Activated naive CD8-positive, alpha-beta T cell treated with anti-CD3 and anti-CD28 coated beads, Interleukin-2, amount 50 U/mL, for 24 hours (primary cell): ENCODE results near the gene PTPN23.
A peak's percentile ranks its signal among the peaks of the same experiment; 100 is the strongest.
"Not testable (repeated sequence)": the region's sequence is repeated elsewhere in the genome, so short reads cannot be mapped to it uniquely, and the experiment has no call there.

Source experiments
- ATAC-seq: fragments of 150-1000 bp; cut with Tn5 transposase; one replicate; pipeline ENCODE4 v1.10.0; 2021
- DNase-seq: peaks from one replicate; pipeline ENCODE4 v3.0.0; 2021
- H3K27ac Mint-ChIP-seq: one replicate; pipeline ENCODE4 v1.8.0; 2021; ENCODE audit warnings: mild to moderate bottlenecking, mixed read lengths
- H3K27me3 Mint-ChIP-seq: one replicate; pipeline ENCODE4 v1.8.0; 2021; ENCODE audit warnings: mixed read lengths
- H3K36me3 Mint-ChIP-seq: one replicate; pipeline ENCODE4 v1.8.0; 2021; ENCODE audit warnings: low read depth, mixed read lengths
- H3K4me1 Mint-ChIP-seq: one replicate; pipeline ENCODE4 v1.8.0; 2021; ENCODE audit warnings: mixed read lengths
- H3K4me3 Mint-ChIP-seq: one replicate; pipeline ENCODE4 v1.8.0; 2021; ENCODE audit warnings: mild to moderate bottlenecking, moderate library complexity, mixed read lengths
- H3K9me3 Mint-ChIP-seq: one replicate; pipeline ENCODE4 v1.8.0; 2021; ENCODE audit warnings: mixed read lengths

Gene PTPN23

GRCh38 chr3:47360110-47360517, 20.7 kb upstream of the PTPN23 start:
- H3K4me1 Mint-ChIP-seq = peaks cover 17% of the 10 kb centered on the region
- ATAC-seq = peak; percentile 53
- H3K4me3 Mint-ChIP-seq, H3K27me3 Mint-ChIP-seq, DNase-seq: not testable (repeated sequence)
- peak overlapping the region; percentile 49 for H3K27ac Mint-ChIP-seq
- peaks cover 16% of the 10 kb centered on the region for H3K36me3 Mint-ChIP-seq
- H3K9me3 Mint-ChIP-seq = peaks cover 30% of the 10 kb centered on the region

- Mint-ChIP-seq H3K36me3 (peaks cover 16% of the 10 kb centered on the region), H3K4me3 (no peak overlapping the region), H3K4me1 (peaks cover 17% of the 10 kb centered on the region), H3K27me3 (no peaks in the 10 kb centered on the region), H3K27ac (peak overlapping the region; percentile 78), H3K9me3 (peaks cover 30% of the 10 kb centered on the region)
- DNase-seq (no peak), ATAC-seq (no peak)
Observed at GRCh38 chr3:47362701-47363100, 18.1 kb upstream of the PTPN23 start.

- DNase-seq = no peak
Observed at GRCh38 chr3:47365213-47366153, 15.3 kb upstream of the PTPN23 start.

GRCh38 chr3:47366833-47367232, 14.0 kb upstream of the PTPN23 start:
- DNase-seq (no peak), ATAC-seq (no peak)
- Mint-ChIP-seq H3K4me1 (peaks cover 12% of the 10 kb centered on the region), H3K9me3 (peaks cover 12% of the 10 kb centered on the region), H3K27ac (no peak overlapping the region), H3K36me3 (peaks cover 6% of the 10 kb centered on the region), H3K27me3 (no peaks in the 10 kb centered on the region), H3K4me3 (no peak overlapping the region)

More at GRCh38 chr3:47365213-47366153, 15.3 kb upstream of the PTPN23 start:
- no peaks in the 10 kb centered on the region for H3K27me3 Mint-ChIP-seq
- peaks cover 12% of the 10 kb centered on the region for H3K9me3 Mint-ChIP-seq
- no peak overlapping the region for H3K4me3 Mint-ChIP-seq
- H3K27ac Mint-ChIP-seq = no peak overlapping the region
- H3K4me1 Mint-ChIP-seq = peaks cover 13% of the 10 kb centered on the region
- H3K36me3 Mint-ChIP-seq = peaks cover 6% of the 10 kb centered on the region
- ATAC-seq = no peak

- peaks cover 3% of the 10 kb centered on the region for H3K36me3 Mint-ChIP-seq
- H3K4me3 Mint-ChIP-seq = no peak overlapping the region
- H3K4me1 Mint-ChIP-seq = peaks cover 6% of the 10 kb centered on the region
- ATAC-seq = no peak
- H3K27me3 Mint-ChIP-seq = no peaks in the 10 kb centered on the region
- H3K27ac Mint-ChIP-seq = no peak overlapping the region
- peaks cover 6% of the 10 kb centered on the region for H3K9me3 Mint-ChIP-seq
- no peak for DNase-seq
Observed at GRCh38 chr3:47367631-47368030, 13.2 kb upstream of the PTPN23 start.

GRCh38 chr3:47370020-47370419, 10.8 kb upstream of the PTPN23 start:
- H3K4me3 Mint-ChIP-seq, ATAC-seq, H3K27ac Mint-ChIP-seq, H3K9me3 Mint-ChIP-seq, H3K4me1 Mint-ChIP-seq, DNase-seq, H3K27me3 Mint-ChIP-seq, H3K36me3 Mint-ChIP-seq: not testable (repeated sequence)

- DNase-seq = peak; percentile 51
- no peaks in the 10 kb centered on the region for H3K9me3 Mint-ChIP-seq
- no peak overlapping the region for H3K27ac Mint-ChIP-seq
- no peaks in the 10 kb centered on the region for H3K27me3 Mint-ChIP-seq
- no peaks in the 10 kb centered on the region for H3K36me3 Mint-ChIP-seq
- H3K4me3 Mint-ChIP-seq = no peak overlapping the region
- ATAC-seq = peak; percentile 52
- no peaks in the 10 kb centered on the region for H3K4me1 Mint-ChIP-seq
Observed at GRCh38 chr3:47370887-47371697, 9.7 kb upstream of the PTPN23 start.

- Mint-ChIP-seq H3K4me1 (peaks cover 9% of the 10 kb centered on the region), H3K27me3 (no peaks in the 10 kb centered on the region), H3K9me3 (no peaks in the 10 kb centered on the region), H3K36me3 (peaks cover 4% of the 10 kb centered on the region), H3K27ac (no peak overlapping the region), H3K4me3 (no peak overlapping the region)
- no peak for DNase-seq
- no peak for ATAC-seq
Observed at GRCh38 chr3:47374587-47374986, 6.2 kb upstream of the PTPN23 start.

GRCh38 chr3:47376393-47376792, 4.4 kb upstream of the PTPN23 start:
- H3K4me3 Mint-ChIP-seq = no peak overlapping the region
- DNase-seq (no peak), ATAC-seq (no peak)
- H3K27me3 Mint-ChIP-seq = peaks cover 2% of the 10 kb centered on the region
- no peaks in the 10 kb centered on the region for H3K9me3 Mint-ChIP-seq
- H3K4me1 Mint-ChIP-seq = peaks cover 21% of the 10 kb centered on the region
- no peak overlapping the region for H3K27ac Mint-ChIP-seq
- peaks cover 10% of the 10 kb centered on the region for H3K36me3 Mint-ChIP-seq

GRCh38 chr3:47377186-47377585, 3.6 kb upstream of the PTPN23 start:
- Mint-ChIP-seq H3K27me3 (peaks cover 2% of the 10 kb centered on the region), H3K4me3 (no peak overlapping the region), H3K9me3 (no peaks in the 10 kb centered on the region), H3K36me3 (peaks cover 10% of the 10 kb centered on the region), H3K27ac (no peak overlapping the region), H3K4me1 (peaks cover 28% of the 10 kb centered on the region)
- ATAC-seq (no peak), DNase-seq (no peak)

- ATAC-seq (no peak), DNase-seq (no peak)
- Mint-ChIP-seq H3K27me3 (peaks cover 2% of the 10 kb centered on the region), H3K27ac (no peak overlapping the region), H3K36me3 (peaks cover 15% of the 10 kb centered on the region), H3K4me3 (peak overlapping the region; percentile 99), H3K4me1 (peaks cover 39% of the 10 kb centered on the region), H3K9me3 (no peaks in the 10 kb centered on the region)
Observed at GRCh38 chr3:47378869-47379268, 2.0 kb upstream of the PTPN23 start.

- Mint-ChIP-seq H3K27ac (peak overlapping the region; percentile 100), H3K4me3 (peak overlapping the region; percentile 99), H3K36me3 (peaks cover 15% of the 10 kb centered on the region), H3K4me1 (peaks cover 42% of the 10 kb centered on the region), H3K27me3 (peaks cover 2% of the 10 kb centered on the region), H3K9me3 (no peaks in the 10 kb centered on the region)
- no peak for ATAC-seq
- no peak for DNase-seq
Observed at GRCh38 chr3:47379411-47379899, 1.4 kb upstream of the PTPN23 start.

- Mint-ChIP-seq H3K27ac (peak overlapping the region; percentile 100), H3K27me3 (peaks cover 2% of the 10 kb centered on the region), H3K4me3 (peak overlapping the region; percentile 99), H3K4me1 (peaks cover 44% of the 10 kb centered on the region), H3K9me3 (no peaks in the 10 kb centered on the region), H3K36me3 (peaks cover 18% of the 10 kb centered on the region)
- no peak for DNase-seq
- ATAC-seq = peak; percentile 1
Observed at GRCh38 chr3:47380026-47380600, 708 bp upstream of the PTPN23 start.
